Activated CD8-positive, alpha-beta memory T cell treated with anti-CD3 and anti-CD28 coated beads, Interleukin-2, amount 50 U/mL, for 48 hours (primary cell): ENCODE measurements around the gene DYNLT5.
"Not testable (repeated sequence)": the region's sequence is repeated elsewhere in the genome, so short reads cannot be mapped to it uniquely, and the experiment has no call there.

ENCODE experiments used
- DNase-seq: peaks from one replicate; pipeline ENCODE4 v3.0.0-alpha.2; 2020

DYNLT5 gene

GRCh38 chr1:66752000-66752592, at the start of gene DYNLT5:
TSS of gene DYNLT5 (plus strand) at chr1:66752459. CDS start at chr1:66754659, 2,200 bp downstream.
- DNase-seq: no peak

GRCh38 chr1:66704177-66704875, 47.9 kb upstream of the DYNLT5 start:
- DNase-seq: no peak

GRCh38 chr1:66705110-66705509, 47.1 kb upstream of the DYNLT5 start:
- no peak for DNase-seq

- DNase-seq: no peak
Measured at GRCh38 chr1:66711420-66711819, 40.8 kb upstream of the DYNLT5 start.

- no peak for DNase-seq
Measured at GRCh38 chr1:66712839-66713238, 39.4 kb upstream of the DYNLT5 start.

- no peak for DNase-seq
Measured at GRCh38 chr1:66723985-66724384, 28.3 kb upstream of the DYNLT5 start.

- DNase-seq: peak; percentile 58
Measured at GRCh38 chr1:66725885-66726665, 26.2 kb upstream of the DYNLT5 start.

GRCh38 chr1:66728021-66728420, 24.2 kb upstream of the DYNLT5 start:
- DNase-seq: no peak

- DNase-seq: not testable (repeated sequence)
Measured at GRCh38 chr1:66728716-66729115, 23.5 kb upstream of the DYNLT5 start.

- no peak for DNase-seq
Measured at GRCh38 chr1:66729119-66729518, 23.1 kb upstream of the DYNLT5 start.

GRCh38 chr1:66729523-66729922, 22.7 kb upstream of the DYNLT5 start:
- DNase-seq: no peak

GRCh38 chr1:66730462-66730861, 21.8 kb upstream of the DYNLT5 start:
- DNase-seq: no peak

- DNase-seq: no peak
Measured at GRCh38 chr1:66731170-66731865, 20.9 kb upstream of the DYNLT5 start.

GRCh38 chr1:66732407-66733166, 19.7 kb upstream of the DYNLT5 start:
- no peak for DNase-seq

GRCh38 chr1:66733348-66734017, 18.8 kb upstream of the DYNLT5 start:
- DNase-seq: no peak

- DNase-seq: not testable (repeated sequence)
Measured at GRCh38 chr1:66734531-66734930, 17.7 kb upstream of the DYNLT5 start.

GRCh38 chr1:66737836-66738235, 14.4 kb upstream of the DYNLT5 start:
- no peak for DNase-seq

GRCh38 chr1:66739401-66740157, 12.7 kb upstream of the DYNLT5 start:
- no peak for DNase-seq

GRCh38 chr1:66745451-66745850, 6.8 kb upstream of the DYNLT5 start:
- no peak for DNase-seq

GRCh38 chr1:66747501-66747900, 4.8 kb upstream of the DYNLT5 start:
- no peak for DNase-seq

GRCh38 chr1:66750577-66750976, 1.7 kb upstream of the DYNLT5 start:
- DNase-seq: no peak
